ENCODE measurements around the gene COL4A2.
A peak's percentile ranks its signal among the peaks of the same experiment; 100 is the strongest.

The COL4A2 gene

GRCh38 chr13:110410936-110411687, 104.0 kb downstream of the COL4A2 start:
- TF ChIP-seq, protein P1, sequence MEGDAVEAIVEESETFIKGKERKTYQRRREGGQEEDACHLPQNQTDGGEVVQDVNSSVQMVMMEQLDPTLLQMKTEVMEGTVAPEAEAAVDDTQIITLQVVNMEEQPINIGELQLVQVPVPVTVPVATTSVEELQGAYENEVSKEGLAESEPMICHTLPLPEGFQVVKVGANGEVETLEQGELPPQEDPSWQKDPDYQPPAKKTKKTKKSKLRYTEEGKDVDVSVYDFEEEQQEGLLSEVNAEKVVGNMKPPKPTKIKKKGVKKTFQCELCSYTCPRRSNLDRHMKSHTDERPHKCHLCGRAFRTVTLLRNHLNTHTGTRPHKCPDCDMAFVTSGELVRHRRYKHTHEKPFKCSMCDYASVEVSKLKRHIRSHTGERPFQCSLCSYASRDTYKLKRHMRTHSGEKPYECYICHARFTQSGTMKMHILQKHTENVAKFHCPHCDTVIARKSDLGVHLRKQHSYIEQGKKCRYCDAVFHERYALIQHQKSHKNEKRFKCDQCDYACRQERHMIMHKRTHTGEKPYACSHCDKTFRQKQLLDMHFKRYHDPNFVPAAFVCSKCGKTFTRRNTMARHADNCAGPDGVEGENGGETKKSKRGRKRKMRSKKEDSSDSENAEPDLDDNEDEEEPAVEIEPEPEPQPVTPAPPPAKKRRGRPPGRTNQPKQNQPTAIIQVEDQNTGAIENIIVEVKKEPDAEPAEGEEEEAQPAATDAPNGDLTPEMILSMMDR (IDR thresholded peaks at IDR 0.05) = no peak
- Histone ChIP-seq H3K27ac (peak overlapping the region; percentile 97 to 98), H3K4me3 (no peak overlapping the region)
- peak; percentile 72 for DNase-seq (ENCODE audit: low spot score)

DNA sequence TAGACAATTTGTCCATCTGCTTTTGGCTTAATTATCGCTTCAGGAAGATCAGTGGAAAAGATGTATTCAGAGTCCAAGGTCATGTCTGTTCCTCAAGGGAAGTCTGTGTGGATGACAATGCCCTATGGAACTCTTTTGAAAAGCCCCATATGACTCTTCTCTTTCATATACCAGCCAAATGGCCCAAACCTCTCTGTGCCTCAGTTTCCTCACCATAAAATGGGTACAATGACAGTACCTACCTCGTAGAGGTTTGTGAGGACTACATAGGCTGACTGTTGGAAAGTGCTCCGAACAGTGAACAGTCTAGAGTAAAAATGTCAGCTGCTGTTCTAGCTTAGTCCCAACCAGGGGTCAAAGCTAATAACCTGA, 104.6 kb downstream of the COL4A2 start:
- no peak for DNase-seq (ENCODE audit: low spot score)
- peak overlapping the region; percentile 97 to 98 for H3K27ac ChIP-seq
- TF ChIP-seq, protein P1 (IDR thresholded peaks at IDR 0.05) = no peak
- H3K4me3 ChIP-seq = peak overlapping the region; percentile 5

DNA sequence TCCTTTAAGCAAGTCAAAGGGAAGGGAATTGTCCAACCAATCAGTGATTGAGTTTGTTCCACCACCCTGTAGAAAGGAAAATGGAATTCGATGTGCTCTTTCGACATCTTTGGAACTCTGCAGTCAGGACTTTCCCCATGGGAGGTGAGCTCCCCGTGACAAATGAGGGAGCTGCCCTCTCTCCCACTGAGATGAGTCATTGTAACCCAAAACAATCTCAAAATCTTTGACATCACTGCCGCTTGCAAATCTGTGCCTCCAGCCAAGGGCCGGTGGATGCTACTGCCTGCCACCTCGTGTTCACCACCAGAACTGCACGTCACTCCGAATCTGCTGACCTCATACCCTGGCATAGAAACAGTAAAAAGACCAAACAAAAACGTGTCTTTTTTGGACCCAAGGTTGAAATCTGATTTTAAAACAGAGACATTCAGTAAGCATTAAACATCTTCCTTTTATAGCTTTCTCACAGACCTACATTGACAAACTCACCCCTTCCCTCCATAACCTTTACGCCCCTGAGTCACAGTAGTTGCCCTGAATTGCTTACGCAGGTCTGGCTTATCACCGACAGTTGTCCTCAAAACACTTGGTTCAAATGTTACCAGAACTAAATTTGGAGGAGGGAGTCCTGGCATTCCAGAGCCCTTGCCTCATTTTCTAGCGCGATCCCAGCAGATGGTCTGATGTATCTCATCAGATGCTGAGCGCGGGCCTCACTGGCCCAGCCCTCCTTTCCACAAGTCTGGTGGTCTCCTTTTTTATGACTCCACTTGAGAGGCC, 105.2 kb downstream of the COL4A2 start:
- peak; percentile 96 for DNase-seq (ENCODE audit: low spot score)
- TF ChIP-seq, protein P1 (IDR thresholded peaks at IDR 0.05) = peak; percentile 56
- peak overlapping the region; percentile 97 to 98 for H3K27ac ChIP-seq
- peak overlapping the region; percentile 21 for H3K4me3 ChIP-seq

DNA sequence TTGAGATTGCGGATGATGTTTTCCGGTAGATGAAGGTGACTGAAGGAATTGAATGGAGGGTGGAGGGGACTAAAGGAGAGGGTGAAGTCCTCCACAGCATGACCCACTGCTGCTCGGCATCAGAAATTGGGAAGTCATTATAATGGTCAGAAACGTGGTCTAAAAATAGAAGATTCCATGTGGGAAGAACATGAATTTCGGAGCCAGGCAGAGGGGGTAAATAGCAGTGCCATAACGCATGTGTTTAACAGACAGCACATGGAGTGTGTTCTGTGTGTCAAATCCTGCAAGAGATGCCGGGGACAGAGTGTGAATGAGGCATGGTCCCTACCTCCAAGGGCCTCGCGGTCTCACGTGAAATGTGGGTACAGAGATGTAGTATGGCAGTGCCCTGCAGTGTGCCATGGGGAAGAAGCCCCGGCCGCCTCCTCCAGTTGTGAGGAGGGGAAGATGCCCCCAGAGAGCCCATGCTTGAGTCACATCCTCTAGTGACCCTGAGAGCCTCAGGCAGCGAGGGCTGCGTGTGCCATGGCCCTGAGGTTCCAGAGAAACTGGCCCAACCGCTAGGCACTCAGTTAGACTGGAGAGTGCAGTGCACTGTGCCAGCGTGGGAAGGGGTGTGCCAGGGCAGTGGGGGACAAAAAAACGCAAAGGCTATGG, 106.1 kb downstream of the COL4A2 start:
- Histone ChIP-seq H3K4me3 (peak overlapping the region; percentile 21), H3K27ac (peak overlapping the region; percentile 97 to 98)
- TF ChIP-seq, protein P1 (IDR thresholded peaks at IDR 0.05) = no peak
- peak; percentile 76 for DNase-seq (ENCODE audit: low spot score)

- TF ChIP-seq, protein P1 (IDR thresholded peaks at IDR 0.05) = no peak
- DNase-seq (ENCODE audit: low spot score) = peak; percentile 68
- H3K4me3 ChIP-seq = no peak overlapping the region
- H3K27ac ChIP-seq = peak overlapping the region; percentile 97 to 98
These were observed 106.6 kb downstream of the COL4A2 start for GRCh38 chr13:110413676-110414040.

DNA sequence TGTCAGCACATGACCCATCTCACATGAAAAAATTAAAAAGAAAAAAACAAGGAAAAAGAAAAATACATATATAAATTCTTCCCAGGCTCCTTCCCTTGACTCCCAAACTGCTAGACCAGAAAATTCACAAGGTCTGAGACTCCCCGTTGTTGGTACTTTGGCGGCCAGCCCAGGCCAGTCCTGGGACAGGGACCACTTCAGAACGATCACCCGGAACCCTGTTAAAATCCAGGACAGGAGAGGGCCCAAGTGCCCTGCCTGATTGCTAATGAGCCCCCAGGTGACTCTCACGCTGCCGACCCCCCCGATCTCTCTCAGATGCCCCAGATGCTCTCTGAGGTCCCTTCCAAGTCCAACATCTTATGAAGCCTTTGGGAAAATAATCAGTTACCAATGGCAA, 107.2 kb downstream of the COL4A2 start:
- H3K4me3 ChIP-seq = no peak overlapping the region
- peak overlapping the region; percentile 97 to 98 for H3K27ac ChIP-seq
- DNase-seq (ENCODE audit: low spot score) = peak; percentile 73
- TF ChIP-seq, protein P1 (IDR thresholded peaks at IDR 0.05) = no peak

All from coronary artery (tissue), 2 donors.